ENCODE data around the gene AFAP1.

DNA sequence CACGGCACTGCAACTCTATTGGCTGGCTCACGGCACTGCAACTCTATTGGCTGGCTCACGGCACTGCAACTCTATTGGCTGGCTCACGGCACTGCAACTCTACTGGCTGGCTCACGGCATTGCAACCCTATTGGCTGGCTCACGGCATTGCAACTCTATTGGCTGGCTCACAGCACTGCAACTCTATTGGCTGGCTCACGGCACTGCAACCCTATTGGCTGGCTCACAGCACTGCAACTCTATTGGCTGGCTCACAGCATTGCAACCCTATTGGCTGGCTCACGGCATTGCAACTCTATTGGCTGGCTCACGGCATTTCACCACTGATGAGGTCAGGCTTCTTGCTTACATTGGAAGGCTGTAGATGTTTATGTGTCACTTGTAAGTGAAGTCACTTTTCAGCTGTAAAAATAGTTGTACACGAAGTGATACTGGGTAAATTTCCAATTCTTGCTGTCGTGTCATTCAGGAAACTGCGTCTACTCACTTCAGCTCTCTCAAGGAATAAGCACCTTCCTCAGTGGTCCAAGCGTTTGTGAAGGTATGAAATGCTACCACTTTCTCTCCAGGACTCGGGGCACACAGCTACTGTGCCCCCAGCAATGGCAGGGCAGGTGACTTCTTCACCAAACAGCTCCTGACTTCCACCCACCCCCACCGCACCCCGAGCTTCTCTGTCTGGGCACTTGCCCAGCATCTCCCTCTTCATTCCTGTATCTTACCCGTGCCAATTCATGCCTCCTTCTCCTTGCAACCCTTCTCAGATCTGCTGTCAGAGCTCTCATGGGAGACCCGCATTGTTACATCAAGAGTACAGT is 141.3 kb downstream of the AFAP1 start:
- TF ChIP-seq, protein P1, sequence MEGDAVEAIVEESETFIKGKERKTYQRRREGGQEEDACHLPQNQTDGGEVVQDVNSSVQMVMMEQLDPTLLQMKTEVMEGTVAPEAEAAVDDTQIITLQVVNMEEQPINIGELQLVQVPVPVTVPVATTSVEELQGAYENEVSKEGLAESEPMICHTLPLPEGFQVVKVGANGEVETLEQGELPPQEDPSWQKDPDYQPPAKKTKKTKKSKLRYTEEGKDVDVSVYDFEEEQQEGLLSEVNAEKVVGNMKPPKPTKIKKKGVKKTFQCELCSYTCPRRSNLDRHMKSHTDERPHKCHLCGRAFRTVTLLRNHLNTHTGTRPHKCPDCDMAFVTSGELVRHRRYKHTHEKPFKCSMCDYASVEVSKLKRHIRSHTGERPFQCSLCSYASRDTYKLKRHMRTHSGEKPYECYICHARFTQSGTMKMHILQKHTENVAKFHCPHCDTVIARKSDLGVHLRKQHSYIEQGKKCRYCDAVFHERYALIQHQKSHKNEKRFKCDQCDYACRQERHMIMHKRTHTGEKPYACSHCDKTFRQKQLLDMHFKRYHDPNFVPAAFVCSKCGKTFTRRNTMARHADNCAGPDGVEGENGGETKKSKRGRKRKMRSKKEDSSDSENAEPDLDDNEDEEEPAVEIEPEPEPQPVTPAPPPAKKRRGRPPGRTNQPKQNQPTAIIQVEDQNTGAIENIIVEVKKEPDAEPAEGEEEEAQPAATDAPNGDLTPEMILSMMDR (conservative IDR thresholded peaks at IDR 0.05; ENCODE audit: low read depth, low read length), result no peak
- no peak for TF ChIP-seq MXI1 (IDR thresholded peaks at IDR 0.05; ENCODE audit: borderline replicate concordance, low read depth, low read length)
- TF ChIP-seq POLR2A (IDR thresholded peaks at IDR 0.05; ENCODE audit: low read depth, low read length), result no peak
- TF ChIP-seq MAFK (IDR thresholded peaks at IDR 0.05; ENCODE audit: low read depth, low read length), result no peak
- TF ChIP-seq RAD21 (IDR thresholded peaks at IDR 0.05; ENCODE audit: low read length), result no peak
- TF ChIP-seq, protein P2, sequence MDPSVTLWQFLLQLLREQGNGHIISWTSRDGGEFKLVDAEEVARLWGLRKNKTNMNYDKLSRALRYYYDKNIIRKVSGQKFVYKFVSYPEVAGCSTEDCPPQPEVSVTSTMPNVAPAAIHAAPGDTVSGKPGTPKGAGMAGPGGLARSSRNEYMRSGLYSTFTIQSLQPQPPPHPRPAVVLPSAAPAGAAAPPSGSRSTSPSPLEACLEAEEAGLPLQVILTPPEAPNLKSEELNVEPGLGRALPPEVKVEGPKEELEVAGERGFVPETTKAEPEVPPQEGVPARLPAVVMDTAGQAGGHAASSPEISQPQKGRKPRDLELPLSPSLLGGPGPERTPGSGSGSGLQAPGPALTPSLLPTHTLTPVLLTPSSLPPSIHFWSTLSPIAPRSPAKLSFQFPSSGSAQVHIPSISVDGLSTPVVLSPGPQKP (IDR thresholded peaks at IDR 0.05; ENCODE audit: borderline replicate concordance, low read depth, low read length), result no peak

All from IMR-90 (cell line).